D341Med (cell line): Measurements from ENCODE around the gene KIF3B.
"Not testable (repeated sequence)": the region's sequence is repeated elsewhere in the genome, so short reads cannot be mapped to it uniquely, and the experiment has no call there.

Source experiments
- DNase-seq: peaks from one replicate; pipeline ENCODE4 v3.0.0; 2012; ENCODE audit warnings: low spot score

KIF3B gene

GRCh38 chr20:32248043-32248442 is 29.4 kb upstream of the KIF3B start:
- DNase-seq, result no peak

- no peak for DNase-seq
Measured at GRCh38 chr20:32249030-32249738, 28.3 kb upstream of the KIF3B start.

DNA sequence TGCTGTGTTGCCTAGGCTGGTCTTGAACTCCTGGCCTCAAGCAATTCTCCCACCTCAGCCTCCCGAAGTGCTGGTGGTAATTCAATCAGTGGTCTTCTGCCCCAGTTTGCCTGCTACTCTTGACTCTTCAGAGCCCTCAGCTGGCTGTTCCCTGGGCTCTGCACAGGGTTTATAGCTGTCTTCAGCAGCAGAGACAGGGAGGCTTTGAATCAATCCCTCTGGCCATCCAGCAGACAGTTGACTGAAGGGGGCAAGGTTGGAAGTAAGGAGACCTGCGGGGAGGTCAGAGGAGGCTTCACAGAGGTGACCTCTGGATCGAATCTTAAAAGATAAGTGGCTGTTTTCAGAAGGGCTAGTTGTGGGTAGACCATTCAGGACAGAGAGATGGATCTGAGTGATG is 26.0 kb upstream of the KIF3B start:
- DNase-seq, result no peak

DNA sequence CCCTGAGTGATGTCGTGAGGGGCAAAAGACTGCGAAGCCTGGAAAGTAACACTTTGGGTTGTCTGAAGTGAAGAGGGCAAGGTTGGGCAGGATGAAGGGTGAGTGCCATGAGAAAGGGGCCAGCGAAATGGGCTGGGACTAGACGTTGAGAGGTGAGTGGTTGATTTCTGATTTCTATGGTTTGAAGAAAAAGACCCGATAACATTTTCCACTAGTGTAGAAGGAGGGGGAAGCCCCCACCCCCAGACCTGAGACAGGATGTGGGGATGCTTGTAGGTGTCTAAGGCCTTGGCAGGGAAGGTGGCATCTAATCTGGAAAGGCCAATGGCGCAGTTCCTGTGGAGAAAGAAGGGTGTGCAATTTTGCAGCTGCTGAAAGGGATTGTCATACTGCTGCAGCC is 25.3 kb upstream of the KIF3B start:
- DNase-seq, result no peak

DNA sequence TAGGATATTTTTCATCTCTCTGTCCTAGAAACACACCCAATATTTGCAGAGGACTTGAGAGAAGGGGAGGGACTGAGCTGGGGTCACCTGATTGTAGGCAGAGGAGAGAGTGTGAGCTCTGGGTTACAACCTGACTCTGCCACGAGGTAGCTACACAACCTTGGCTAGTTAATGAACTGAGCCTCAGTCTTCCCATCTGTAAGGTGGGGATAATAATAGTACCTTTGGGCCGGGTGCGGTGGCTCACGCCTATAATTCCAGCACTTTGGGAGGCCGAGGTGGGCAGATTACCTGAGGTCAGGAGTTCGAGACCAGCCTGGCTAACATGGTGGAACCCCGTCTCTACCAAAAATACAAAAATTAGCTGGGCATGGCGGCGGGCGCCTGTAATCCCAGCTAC is 16.5 kb upstream of the KIF3B start:
- DNase-seq, result not testable (repeated sequence)

DNA sequence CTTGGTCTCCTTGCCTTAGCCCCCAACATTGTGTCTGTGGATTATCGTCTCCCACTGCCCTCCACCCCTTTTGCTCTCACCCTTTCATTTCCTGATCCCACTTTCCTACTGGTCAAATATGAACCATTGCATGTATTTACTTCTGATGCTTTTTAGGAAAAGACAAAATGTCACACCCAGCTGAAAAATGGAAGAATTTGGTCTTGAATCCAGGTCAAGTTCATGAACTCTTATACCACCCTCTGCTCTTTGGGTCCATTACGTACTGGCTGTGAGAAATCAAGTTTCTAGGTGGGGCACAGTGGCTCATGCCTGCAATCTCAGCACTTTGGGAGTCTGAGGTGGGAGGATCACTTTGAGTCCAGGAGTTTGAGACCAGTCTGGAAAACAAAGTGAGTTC is 15.8 kb upstream of the KIF3B start:
- no peak for DNase-seq

- no peak for DNase-seq
Measured at GRCh38 chr20:32263398-32263954, 14.0 kb upstream of the KIF3B start.

GRCh38 chr20:32271620-32272019 is 5.8 kb upstream of the KIF3B start:
- DNase-seq, result no peak

GRCh38 chr20:32274359-32274758 is 3.1 kb upstream of the KIF3B start:
- no peak for DNase-seq

DNA sequence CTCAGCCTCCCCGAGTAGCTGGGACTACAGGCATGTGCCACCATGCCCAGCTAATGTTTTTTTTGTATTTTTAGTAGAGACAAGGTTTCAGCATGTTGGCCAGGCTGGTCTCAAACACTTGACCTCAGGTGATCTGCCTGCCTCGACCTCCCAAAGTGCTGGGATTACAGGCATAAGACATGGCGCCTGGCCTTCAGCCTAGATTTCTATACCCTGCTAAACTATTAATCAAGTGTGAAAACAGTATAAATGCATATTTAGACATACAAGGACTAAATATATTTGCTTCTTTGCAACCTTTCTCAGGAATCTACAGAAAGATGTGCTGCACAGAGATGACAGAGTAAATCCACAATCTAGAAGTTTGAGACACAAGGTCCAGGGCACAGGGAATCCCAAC is 2.3 kb upstream of the KIF3B start:
- DNase-seq, result not testable (repeated sequence)

DNA sequence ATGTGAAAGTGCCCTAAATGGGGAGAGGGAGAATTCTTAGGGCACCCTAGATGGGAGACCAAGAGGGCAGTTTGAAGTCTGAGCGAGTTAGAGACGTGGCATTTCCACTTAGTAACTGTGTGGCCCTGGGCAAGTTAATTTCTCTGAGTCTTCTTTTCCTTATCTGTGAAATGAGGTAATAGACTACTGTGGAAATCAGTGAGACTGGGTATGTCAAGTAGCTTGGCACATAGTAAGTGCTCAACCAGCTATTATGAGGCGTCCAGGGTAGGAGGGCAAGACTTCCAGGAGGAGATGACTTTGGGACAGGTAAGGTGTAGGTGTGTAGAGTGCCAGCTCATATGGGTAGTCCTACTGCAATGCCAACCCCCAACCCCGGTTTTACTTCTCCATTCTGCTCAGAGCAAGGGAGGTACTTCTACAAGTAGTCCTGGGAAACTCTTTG is 770 bp downstream of the KIF3B start:
- DNase-seq, result no peak

DNA sequence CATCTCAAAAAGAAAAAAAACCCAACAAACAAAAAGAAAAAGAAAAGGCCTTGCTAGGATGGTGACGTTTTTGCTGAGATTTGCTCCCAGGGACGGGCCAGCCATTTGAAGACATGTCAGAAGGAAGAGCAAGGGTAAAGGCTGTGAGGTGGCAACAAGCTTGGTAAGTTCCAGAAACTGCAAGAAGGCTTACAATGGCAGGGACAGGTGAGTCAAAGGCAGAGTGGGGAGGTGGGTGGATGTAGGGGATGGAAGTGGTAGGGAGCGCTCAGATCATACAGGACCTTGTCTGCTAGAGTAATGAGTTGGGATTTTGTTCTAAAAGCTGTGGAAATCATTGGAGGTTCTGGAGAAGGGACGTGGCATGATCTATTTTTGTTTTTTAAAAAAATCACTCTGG is 4.3 kb downstream of the KIF3B start:
- no peak for DNase-seq

- peak; percentile 54 for DNase-seq
Measured at GRCh38 chr20:32282461-32282860, 5.0 kb downstream of the KIF3B start.

GRCh38 chr20:32285082-32285620 is 7.7 kb downstream of the KIF3B start:
- no peak for DNase-seq

- no peak for DNase-seq
Measured at GRCh38 chr20:32285621-32286371, 8.3 kb downstream of the KIF3B start.

DNA sequence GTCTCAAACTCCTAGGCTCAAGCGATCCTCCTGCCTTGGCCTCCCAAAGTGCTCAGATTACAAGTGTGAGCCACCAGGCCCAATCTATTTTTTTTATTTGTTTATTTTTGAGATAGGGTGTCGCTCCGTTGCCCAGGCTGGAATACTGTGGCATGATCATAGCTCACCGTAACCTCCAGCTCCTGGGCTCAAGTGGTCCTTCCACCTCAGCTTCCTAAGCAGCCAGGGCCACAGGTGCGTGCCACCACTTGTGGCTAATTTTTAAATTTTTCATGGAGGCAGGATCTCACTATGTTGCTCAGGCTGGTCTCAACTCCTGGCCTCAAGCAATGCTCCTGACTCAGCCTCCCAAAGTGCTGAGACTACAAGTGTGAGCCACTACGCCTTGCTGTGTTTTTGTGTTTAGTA is 9.8 kb downstream of the KIF3B start:
- no peak for DNase-seq

DNA sequence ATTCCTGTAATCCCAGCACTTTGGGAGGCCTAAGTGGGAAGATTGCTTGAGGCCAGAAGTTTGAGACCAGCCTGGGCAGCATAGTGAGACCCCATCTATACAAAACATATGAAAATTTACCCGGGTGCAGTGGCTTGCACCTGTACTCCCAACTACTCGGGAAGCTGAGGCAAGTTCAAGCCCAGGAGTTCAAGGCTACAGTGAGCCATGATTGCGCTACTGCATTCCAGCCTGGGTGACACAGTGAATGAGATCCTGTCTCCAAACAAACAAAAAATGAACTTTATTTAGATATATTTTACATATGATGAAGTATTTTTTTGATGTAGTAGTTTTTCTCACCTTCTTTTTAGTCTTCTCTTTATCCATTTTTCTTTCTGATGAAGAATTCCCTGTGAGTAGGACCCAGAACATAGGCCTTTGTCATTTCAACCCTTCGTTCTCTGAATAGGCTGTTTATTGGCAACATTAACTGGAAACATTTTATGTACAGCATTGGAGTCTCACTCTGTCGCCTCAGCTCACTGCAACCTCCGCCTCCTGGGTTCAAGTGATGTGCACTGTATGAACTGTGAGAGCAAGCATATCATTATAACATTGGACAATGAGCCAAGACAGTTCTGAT is 10.9 kb downstream of the KIF3B start:
- DNase-seq, result no peak

DNA sequence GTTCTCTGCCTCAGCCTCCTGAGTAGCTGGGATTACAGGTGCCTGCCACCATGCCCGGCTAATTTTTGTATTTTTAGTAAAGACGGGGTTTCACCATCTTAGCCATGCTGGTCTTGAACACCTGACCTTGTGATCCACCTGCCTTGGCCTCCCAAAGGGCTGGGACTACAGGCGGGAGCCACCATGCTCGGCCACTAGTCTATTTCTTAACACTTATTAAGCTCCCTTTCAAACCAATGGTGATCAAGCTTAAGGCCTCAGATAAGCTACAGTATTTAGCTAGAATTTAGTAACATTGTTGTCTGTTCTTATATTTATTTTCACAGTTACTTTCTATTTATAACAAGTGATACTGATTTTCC is 11.8 kb downstream of the KIF3B start:
- not testable (repeated sequence) for DNase-seq

DNA sequence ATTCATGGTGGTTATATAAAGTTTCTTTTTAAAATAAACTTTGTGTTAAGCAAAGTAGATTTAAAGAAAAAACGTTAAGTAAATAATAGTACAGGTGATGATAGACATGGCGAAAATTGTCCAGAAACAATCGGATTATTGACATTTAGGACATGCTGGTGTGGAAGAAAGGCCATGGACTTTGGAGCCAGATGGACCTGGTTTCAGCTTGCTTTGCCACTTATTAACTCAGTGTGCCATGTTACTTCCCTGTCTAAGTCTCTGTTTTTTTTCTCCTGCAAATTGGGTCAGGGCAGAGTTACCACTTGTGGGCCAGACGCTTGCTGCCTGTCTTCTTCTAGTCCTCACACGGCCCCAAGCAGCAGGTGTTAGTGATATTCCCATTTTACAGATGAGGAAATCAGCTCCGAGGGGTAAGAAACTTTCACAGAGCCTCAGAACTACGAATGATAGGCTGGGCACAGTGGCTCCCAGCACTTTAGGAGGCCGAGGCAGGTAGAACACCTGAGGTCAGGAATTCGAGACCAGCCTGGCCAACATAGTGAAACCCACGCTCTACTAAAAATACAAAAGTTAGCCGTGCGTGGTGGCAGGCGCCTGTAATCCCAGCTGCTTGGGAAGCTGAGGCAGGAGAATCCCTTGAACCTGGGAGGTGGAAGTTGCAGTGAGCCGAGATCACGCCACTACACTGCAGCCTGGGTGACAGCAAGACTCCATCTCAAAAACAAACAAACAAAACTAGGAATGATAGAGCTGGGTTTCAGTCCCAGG is 12.4 kb downstream of the KIF3B start:
- no peak for DNase-seq

DNA sequence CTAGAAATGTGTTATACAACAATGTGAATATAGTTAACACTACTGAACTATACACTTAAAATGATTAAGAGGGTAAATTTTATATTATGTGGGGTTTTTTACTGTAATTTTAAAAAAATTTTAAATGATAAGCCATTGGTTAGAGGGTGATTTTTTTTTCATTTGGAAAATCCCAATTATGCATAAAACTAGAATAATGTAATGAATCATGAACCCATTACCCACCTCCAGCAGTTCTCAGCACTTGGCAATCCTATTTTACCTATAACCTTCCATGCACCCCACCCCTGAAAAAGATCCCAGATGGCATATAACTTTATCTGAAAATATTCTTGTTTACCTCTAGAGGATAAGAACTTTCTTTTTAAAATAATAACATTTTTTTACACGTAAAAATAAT is 13.7 kb downstream of the KIF3B start:
- DNase-seq, result no peak

DNA sequence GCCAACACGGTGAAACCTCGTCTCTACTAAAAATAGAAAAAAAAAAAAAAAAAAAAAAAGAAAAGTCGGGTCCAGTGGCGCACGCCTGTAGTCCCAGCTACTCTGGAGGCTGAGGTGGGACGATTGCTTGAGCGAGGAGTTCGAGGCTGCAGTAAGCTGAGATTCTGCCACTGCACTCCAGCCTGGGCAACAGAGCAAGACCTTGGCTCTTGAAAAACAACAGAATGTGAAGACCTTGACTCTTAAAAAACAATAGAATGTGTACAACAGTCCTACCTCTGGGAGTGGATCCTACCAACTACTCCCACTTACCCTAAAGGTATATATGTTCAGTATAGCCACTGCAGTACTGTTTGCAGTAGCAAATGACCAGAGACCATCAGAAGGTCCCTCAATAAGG is 15.1 kb downstream of the KIF3B start:
- no peak for DNase-seq

DNA sequence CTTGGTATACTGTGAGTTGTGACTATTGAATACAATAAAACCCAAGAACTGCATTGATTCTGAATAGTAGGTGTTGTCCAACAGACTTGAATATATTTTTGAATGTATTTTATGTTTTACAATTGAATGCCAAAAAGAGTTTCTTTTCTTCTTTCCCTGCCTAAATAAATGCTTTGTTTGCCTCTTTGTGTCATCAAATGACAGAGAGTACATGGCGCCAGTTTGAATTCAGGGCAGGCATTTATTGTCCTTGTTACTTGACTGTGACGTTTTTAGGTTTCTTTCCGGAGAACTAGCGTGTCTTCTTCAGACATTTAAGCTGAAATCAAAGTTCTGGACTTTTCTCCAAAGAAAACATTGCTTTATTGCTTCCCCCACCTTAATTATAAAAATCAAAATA is 16.6 kb downstream of the KIF3B start:
- no peak for DNase-seq
